Hypothalamus (tissue), 51 donors: ENCODE measurements around the gene JAG1.
A peak's percentile ranks its signal among the peaks of the same experiment; 100 is the strongest.

Experiments
- DNase-seq, 51 donors: peaks; one replicate each; lab custom pipeline; 2025; lab: John Stamatoyannopoulos, UW

The JAG1 gene

DNA sequence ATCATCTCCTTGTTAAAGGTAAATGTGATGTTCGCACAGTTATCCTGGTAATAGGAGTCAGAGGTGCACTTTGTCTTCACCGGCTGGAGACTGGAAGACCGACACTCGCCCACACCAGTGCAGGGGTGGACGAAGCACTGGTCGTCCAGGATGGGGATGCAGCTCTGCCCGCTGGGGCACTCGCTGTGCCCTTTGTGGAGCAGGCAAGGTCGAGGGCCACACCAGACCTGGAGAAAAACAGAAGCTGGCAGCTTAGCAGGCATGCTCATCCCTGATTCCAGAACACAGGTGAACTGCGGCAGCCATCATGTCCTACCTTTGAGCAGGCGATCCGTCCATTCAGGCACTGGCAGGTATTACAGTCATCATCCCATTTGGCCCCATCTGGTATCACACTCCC is 32.3 kb downstream of the JAG1 start:
- no peak for DNase-seq

- no peak for DNase-seq
Observed at GRCh38 chr20:10640897-10641296, 32.9 kb downstream of the JAG1 start.

GRCh38 chr20:10639737-10640556 is 33.9 kb downstream of the JAG1 start:
- peak in 33 of 51 donors; percentile 10 to 71 (median 43) for DNase-seq

- DNase-seq = peak in 15 of 51 donors; percentile 9 to 71 (median 31)
Observed at GRCh38 chr20:10639077-10639736, 34.6 kb downstream of the JAG1 start.

DNA sequence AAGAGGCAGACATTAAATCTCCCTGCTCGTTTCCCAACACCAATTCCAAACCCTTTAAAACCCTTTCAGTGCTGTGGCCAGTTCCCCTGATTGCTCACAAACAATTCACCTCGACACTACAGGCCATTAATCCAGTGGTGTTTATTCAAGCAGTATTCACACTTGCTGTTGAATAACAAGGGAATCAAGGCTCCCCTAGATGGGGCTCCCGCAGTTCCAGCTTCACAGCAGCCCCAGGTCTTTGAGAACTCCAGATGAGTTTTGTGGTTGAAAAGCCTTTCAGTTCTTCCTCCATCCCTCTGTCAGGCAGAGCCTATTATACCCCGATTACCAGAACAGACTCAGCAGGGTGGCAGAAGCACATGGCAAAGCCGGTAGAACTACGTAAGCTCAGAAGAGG is 36.2 kb downstream of the JAG1 start:
- DNase-seq = no peak

DNA sequence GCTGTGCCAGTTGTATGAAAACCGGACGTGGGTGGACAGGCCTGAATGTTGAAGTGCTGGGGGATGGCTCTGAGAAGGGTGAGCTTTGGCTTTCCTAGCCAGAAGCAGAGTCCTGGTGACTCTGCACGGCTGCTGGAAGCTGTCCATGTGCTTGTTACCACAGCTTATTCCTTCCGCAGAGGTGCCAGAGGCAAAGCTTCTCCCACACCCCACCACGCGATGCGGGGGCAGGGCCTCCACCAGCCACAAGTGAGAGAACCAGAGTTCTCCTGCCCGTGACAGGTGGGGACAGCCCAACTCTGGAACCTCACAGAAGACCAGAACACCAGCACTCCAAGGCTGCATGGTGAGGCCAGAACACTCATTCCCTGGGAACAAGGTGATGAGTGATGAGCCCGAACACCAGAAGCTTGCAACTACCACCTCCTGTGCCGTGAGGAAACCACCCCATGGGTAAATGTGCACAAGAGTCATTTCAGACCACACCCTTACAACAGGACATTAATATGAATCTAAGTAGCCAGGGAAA is 36.7 kb downstream of the JAG1 start:
- no peak for DNase-seq

- no peak for DNase-seq
Observed at GRCh38 chr20:10636326-10636818, 37.4 kb downstream of the JAG1 start.

GRCh38 chr20:10635476-10636208 is 38.2 kb downstream of the JAG1 start:
- DNase-seq = no peak

DNA sequence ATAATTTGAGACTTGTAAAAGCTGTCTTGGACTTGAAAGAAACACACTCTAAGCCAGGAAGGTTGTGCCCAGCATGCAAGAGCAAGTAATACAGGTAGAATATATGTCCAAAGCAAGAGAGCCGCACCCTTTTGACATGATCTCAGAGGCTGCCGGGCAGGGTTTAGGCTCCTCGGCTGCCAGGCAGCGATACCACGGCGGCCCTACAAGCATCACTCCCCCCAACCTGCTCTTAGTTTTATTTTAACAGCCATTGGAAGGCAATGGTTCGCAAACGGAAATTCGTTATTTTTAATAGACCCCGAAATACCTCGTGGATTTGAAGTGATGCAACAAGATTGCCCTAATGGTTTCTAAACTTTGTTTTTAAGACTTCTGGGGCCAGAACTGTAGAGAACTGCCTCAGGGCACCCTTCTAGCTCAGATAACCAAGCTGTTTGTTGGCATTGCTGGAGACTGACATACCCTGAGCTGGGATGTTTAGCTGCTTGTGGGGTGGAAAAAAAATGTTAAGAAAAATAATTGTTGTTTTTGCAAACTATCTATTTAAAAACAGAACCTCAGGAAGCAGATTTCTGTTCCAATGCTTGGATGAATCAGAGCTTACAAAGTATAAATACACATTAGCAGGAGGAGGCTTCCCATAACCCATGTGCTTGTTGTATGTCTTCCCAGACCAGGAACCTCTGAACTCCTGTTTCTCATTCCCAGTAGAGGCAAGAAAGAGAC is 39.0 kb downstream of the JAG1 start:
- DNase-seq = no peak

DNA sequence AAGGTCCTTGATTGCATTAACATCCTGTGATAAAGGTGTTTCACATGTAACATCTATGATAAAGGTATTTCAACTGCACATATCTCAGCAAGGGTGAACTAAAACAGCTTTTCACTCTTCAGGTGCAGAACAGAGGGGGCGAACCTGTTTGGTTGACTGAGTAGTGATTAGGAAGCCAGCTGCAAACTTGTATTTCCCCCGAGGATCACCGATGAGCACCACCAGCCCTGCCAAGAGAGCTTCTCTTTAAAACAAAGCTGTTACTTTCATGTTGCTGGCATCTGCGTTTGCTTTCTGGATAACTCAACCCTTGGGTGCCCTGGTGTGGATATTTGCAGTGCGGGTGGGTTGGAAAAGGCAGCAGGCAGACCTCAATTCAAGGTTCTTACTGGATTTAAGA is 39.6 kb downstream of the JAG1 start:
- no peak for DNase-seq

- DNase-seq = no peak
Observed at GRCh38 chr20:10633718-10634117, 40.1 kb downstream of the JAG1 start.

DNA sequence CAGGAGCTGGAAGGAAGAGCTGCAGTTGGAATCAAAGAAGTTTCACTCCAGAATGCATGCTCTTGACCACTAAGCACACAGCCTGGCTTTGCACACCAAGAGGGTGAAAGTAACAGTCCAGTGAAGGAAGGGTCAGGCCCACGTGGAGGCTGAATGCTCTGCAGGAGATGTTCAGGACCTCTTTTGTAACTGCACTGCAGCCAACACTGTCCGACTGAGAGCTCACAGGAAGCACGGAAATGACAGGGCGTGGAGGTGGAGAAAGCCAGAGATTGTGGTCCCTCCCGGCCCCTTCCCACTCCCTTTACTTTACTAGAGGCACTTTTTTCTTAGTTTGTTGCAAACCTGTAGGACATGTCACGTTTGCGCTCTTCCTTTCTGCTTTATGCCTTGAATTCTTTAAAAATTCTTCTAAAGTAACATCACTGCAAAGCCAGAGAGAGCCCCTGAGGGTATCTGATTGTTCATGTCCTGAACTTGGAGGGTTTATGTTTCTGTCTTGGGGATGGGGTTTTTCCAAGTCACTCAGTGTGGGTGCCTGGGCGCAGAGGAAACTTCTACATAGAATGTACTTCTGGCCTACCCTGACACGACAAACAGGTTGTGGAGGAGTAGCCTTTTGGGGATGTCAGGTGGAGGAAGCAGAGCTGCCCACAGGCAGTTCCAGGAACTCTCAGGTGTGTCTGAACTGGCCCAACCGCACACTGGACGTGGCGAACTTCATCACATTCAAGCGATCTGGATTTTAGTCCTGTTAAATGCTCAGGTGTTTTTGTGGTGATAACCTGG is 40.9 kb downstream of the JAG1 start:
- DNase-seq = no peak

- DNase-seq = no peak
Observed at GRCh38 chr20:10631126-10631525, 42.7 kb downstream of the JAG1 start.

GRCh38 chr20:10629946-10630650 is 43.7 kb downstream of the JAG1 start:
- DNase-seq = no peak

DNA sequence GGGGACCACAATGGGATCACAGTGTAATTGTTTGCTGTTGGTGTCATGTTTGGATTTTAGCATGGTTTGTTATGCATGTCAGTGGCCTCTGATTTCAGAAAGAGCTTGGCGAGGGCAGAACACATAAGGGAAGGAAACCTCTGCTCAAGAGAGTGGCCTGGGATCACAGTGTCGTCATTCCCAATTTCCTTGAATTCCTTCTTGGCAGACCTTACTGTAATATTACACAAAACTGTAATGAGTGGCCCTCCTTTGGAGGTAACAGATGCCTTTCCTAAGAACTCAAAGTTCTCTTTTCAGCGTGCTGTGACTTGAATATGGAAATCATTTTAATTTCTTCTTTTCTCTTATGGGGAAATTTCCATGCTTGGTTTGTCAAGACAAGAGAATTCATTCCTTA is 46.9 kb downstream of the JAG1 start:
- DNase-seq = no peak

DNA sequence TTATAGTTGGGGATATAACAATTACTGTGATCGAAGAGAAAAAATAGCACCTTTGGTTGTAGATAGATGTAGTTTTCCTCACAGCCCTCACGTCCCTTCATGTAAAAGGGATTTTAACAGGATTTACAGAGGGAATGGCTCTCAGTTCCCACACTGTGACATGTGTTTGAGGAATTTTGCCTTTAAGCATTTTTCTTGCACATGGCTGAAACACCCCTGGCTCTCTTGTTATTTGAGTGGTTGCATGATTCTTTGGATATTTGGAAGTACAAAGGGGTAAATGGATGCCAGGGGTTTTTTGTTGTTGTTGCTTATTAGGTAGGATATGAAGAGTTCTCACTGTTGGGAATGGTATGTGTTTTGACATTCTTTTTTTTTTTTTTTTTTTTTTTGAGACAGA is 48.2 kb downstream of the JAG1 start:
- no peak for DNase-seq

DNA sequence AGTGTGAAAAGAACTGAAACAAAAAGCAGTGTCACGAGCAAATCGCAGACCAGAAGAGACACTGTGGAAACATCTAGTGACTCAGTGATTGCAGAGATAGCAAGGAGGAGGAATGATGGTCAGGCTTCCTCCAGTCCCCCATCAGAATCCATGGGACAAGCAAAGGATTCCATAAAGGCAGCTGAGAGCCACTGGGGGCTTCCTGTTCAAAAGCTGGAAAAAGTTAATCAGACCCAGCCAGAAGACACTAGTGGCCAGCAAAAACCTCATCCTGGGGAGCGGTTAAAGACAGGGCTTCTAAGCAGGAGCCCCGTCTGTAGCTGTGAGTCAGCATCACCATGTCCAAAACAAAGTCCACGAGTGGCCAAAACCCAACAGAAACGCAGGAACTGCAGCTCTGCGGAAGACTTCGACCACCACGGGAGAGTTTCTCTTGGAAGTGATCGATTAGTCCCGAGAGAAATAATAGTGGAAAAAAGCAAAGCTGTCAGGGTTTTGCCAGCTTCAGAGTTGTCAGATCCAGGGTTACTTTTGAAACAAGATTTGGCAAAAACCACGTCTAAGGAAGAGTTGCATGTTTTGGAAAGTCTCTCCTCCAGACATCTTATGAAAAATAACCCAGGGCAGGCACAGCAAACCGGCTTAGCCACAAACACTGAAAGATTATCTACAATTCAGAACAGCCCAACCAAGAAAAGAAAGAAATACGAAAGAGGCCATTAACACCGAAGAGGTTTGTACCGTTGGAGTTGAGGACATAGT is 51.0 kb downstream of the JAG1 start:
- no peak for DNase-seq

- no peak for DNase-seq
Observed at GRCh38 chr20:10621149-10621548, 52.6 kb downstream of the JAG1 start.
